ENCODE results near the gene CBLL1. TPM values are rescaled to one million over a fixed set of nuclear protein-coding genes. Genes with fewer than 3 reads are reported as not detected.

The CBLL1 gene
- total and polyA plus RNA-seq, 2 of the 4 experiments (the other 2 are of a cell fraction), result 15.6 to 19.0 TPM

DNA sequence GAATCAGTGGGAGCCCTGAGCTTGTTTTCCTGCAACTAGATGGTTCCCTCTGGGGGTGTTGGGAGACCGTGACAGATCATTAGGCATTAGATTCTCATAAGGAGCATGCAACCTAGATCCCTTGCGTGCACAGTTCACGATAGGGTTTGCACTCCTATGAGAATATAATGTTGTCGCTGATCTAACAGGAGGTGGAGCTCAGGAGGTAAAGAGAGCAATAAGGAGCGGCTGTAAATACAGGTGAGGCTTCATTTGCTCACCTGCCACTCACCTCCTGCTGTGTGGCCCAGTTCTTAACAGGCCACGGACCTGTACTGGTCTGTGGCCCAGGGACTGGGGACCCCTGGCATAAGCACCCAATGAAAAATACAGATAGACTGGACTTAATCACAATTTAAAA lies 48.4 kb downstream of the CBLL1 start:
- H2BK20ac ChIP-seq (ENCODE audit: low read depth, low read length), result no peak overlapping the region
- no peak overlapping the region for H3K9ac ChIP-seq (ENCODE audit: low read depth, low read length)
- no peak overlapping the region for H4K8ac ChIP-seq (ENCODE audit: low read depth in 2 of 2, low read length in 2 of 2)
- H3K36me3 ChIP-seq (ENCODE audit: control insufficient read depth, insufficient read depth, low read length), result no peaks in the 10 kb centered on the region
- H3K4me2 ChIP-seq (ENCODE audit: low read depth, low read length), result no peak overlapping the region
- no peak overlapping the region for H2BK120ac ChIP-seq (ENCODE audit: low read depth, low read length)
- no peaks in the 10 kb centered on the region for H3K4me1 ChIP-seq (ENCODE audit: control insufficient read depth, insufficient read depth, low read length)
- no peak overlapping the region for H2BK15ac ChIP-seq (ENCODE audit: low read depth, low read length)
- no peak overlapping the region for H2AK9ac ChIP-seq (replicated peaks; ENCODE audit: low read depth, low read length, poor library complexity)
- dilution Hi-C loops (cut with HindIII; ENCODE audit: low sequenced_read_pairs, unreplicated experiment), result no loop called here
- intact Hi-C loops (cut with micrococcal nuclease), result no loop called here
- BruUV-seq (replicated peaks), result no TSS peak
- no peak overlapping the region for H3K18ac ChIP-seq (ENCODE audit: low read depth, low read length)
- no peak overlapping the region for H2AFZ ChIP-seq (replicated peaks; ENCODE audit: low read length, poor library complexity)
- no peaks in the 10 kb centered on the region for H3K9me3 ChIP-seq (ENCODE audit: control insufficient read depth, insufficient read depth, low read length)
- POLR2A ChIA-PET (ENCODE audit: unreplicated experiment), result no interaction called here
- no peaks in the 10 kb centered on the region for H4K20me1 ChIP-seq (ENCODE audit: insufficient read depth, low read length)
- WGBS, 2 experiments (ENCODE audit: extremely low coverage in 2 of 2, insufficient read length in 1 of 2), result no CpG with 5 or more reads among the region's 6 CpGs
- H2BK5ac ChIP-seq (ENCODE audit: low read depth, low read length, poor library complexity, severe bottlenecking), result no peak overlapping the region
- H3K79me1 ChIP-seq (ENCODE audit: low read depth in 1 of 2, low read length in 2 of 2), result no peaks in the 10 kb centered on the region
- no peak overlapping the region for H3K56ac ChIP-seq (ENCODE audit: extremely low read depth, insufficient read depth, low read length)
- H3K27me3 ChIP-seq (ENCODE audit: control insufficient read depth, insufficient read depth, low read length), result peaks cover 16% of the 10 kb centered on the region
- CTCF ChIA-PET, result no interaction called here
- TF ChIP-seq CEBPB (IDR thresholded peaks at IDR 0.05; ENCODE audit: low read depth, low read length) (no peak), MAFK (IDR thresholded peaks at IDR 0.05; ENCODE audit: low read depth, low read length) (no peak), RAD21 (IDR thresholded peaks at IDR 0.05; ENCODE audit: low read length) (no peak), FOS (IDR thresholded peaks at IDR 0.05; ENCODE audit: low read depth, low read length) (no peak), RCOR1 (IDR thresholded peaks at IDR 0.05; ENCODE audit: insufficient replicate concordance, low read length) (no peak), CHD1 (IDR thresholded peaks at IDR 0.05; ENCODE audit: low read depth, low read length) (no peak), BHLHE40 (IDR thresholded peaks at IDR 0.05; ENCODE audit: low read depth, low read length) (no peak)
- TF ChIP-seq, protein P1, sequence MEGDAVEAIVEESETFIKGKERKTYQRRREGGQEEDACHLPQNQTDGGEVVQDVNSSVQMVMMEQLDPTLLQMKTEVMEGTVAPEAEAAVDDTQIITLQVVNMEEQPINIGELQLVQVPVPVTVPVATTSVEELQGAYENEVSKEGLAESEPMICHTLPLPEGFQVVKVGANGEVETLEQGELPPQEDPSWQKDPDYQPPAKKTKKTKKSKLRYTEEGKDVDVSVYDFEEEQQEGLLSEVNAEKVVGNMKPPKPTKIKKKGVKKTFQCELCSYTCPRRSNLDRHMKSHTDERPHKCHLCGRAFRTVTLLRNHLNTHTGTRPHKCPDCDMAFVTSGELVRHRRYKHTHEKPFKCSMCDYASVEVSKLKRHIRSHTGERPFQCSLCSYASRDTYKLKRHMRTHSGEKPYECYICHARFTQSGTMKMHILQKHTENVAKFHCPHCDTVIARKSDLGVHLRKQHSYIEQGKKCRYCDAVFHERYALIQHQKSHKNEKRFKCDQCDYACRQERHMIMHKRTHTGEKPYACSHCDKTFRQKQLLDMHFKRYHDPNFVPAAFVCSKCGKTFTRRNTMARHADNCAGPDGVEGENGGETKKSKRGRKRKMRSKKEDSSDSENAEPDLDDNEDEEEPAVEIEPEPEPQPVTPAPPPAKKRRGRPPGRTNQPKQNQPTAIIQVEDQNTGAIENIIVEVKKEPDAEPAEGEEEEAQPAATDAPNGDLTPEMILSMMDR (conservative IDR thresholded peaks at IDR 0.05; ENCODE audit: low read depth, low read length), result no peak
- TF ChIP-seq, protein P2, sequence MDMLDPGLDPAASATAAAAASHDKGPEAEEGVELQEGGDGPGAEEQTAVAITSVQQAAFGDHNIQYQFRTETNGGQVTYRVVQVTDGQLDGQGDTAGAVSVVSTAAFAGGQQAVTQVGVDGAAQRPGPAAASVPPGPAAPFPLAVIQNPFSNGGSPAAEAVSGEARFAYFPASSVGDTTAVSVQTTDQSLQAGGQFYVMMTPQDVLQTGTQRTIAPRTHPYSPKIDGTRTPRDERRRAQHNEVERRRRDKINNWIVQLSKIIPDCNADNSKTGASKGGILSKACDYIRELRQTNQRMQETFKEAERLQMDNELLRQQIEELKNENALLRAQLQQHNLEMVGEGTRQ (IDR thresholded peaks at IDR 0.05; ENCODE audit: low read depth, low read length), result no peak
- H3K9me1 ChIP-seq (ENCODE audit: insufficient read depth, low read length), result no peaks in the 10 kb centered on the region
- no peak overlapping the region for H3K23ac ChIP-seq (ENCODE audit: low read depth, low read length)
- no peak overlapping the region for H3K4ac ChIP-seq (ENCODE audit: low read depth, low read length)
- H4K91ac ChIP-seq (ENCODE audit: insufficient read depth, low read depth, low read length), result no peak overlapping the region
- in situ Hi-C loops (cut with MboI; ENCODE audit: low sequenced_read_pairs), result no loop called here
- H3K27ac ChIP-seq (ENCODE audit: insufficient read depth, low read length), result no peak overlapping the region
- ATAC-seq (ENCODE audit: low read depth) (no peak), DNase-seq (no peak)
- H3K14ac ChIP-seq (replicated peaks; ENCODE audit: low read depth, low read length), result no peak overlapping the region
- no peak overlapping the region for H4K5ac ChIP-seq (ENCODE audit: low read depth, low read length)
- H2AK5ac ChIP-seq (ENCODE audit: low read depth, low read length), result no peak overlapping the region
- H3K4me3 ChIP-seq (ENCODE audit: insufficient read depth, low read depth, low read length), result no peak overlapping the region

Measured in IMR-90 (cell line).